ENCODE data around the gene ABHD17C. TPM values are rescaled to one million over a fixed set of nuclear protein-coding genes. Genes with fewer than 3 reads are reported as not detected.

ABHD17C gene
- total RNA-seq, 4 donors from 2014 or later, result 0.63 to 2.4 (median 2.0) TPM

- WGBS, 2 donors, result 91 to 94% methylated on average over 4 of the region's 4 CpGs
- Histone ChIP-seq H3K9me3 (no peaks in the 10 kb centered on the region), H3K27me3 (no peaks in the 10 kb centered on the region), H3K4me1 (no peaks in the 10 kb centered on the region), H3K4me3 (no peak overlapping the region), H3K36me3 (no peaks in the 10 kb centered on the region), H3K27ac (no peak overlapping the region)
- TF ChIP-seq EP300 (IDR thresholded peaks at IDR 0.05), result no peak
- TF ChIP-seq POLR2A (IDR thresholded peaks at IDR 0.05), result no peak
- TF ChIP-seq CTCF (IDR thresholded peaks at IDR 0.05), result no peak
- DNase-seq (ENCODE audit: low spot score in 2 of 2), result no peak
Observed at GRCh38 chr15:80712956-80713355, 17.8 kb downstream of the ABHD17C start.

GRCh38 chr15:80721476-80721875, 26.4 kb downstream of the ABHD17C start:
- 78 to 83% methylated on average over 7 of the region's 7 CpGs for WGBS, 2 donors
- peaks cover 0 to 4% (median 0%) of the 10 kb centered on the region in 3 donors for H3K36me3 ChIP-seq
- no peaks in the 10 kb centered on the region for H3K4me1 ChIP-seq

DNA sequence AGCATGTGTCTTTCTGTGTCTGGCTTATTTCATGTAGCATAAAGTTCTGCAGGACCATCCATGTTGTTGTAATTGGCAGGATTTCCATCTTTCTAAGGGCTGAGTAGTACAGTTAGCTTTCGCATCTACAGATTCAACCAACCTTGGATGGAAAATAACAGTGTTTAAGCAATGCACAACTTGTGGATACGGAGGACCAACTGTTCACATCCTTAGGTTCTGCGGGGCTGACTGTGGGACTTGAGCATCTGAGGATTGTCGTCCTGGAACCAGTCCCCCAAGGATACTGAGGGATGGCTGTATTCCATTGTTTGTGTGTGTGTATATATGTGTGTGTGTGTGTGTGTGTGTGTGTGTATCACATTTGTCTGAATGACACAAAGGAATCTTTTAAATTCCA, 27.7 kb downstream of the ABHD17C start:
- Histone ChIP-seq H3K27me3 (no peaks in the 10 kb centered on the region), H3K27ac (no peak overlapping the region), H3K9me3 (no peaks in the 10 kb centered on the region), H3K4me1 (no peaks in the 10 kb centered on the region), H3K4me3 (no peak overlapping the region), H3K36me3 (peaks cover 0 to 4% (median 0%) of the 10 kb centered on the region in 3 donors)
- TF ChIP-seq POLR2A (IDR thresholded peaks at IDR 0.05) (no peak), CTCF (IDR thresholded peaks at IDR 0.05) (no peak), EP300 (IDR thresholded peaks at IDR 0.05) (no peak)
- no peak for DNase-seq (ENCODE audit: low spot score in 2 of 2)
- WGBS, 2 donors, result 88 to 92% methylated on average over 4 of the region's 4 CpGs

More at GRCh38 chr15:80721476-80721875, 26.4 kb downstream of the ABHD17C start:
- Histone ChIP-seq H3K9me3 (no peaks in the 10 kb centered on the region), H3K27ac (no peak overlapping the region), H3K27me3 (no peaks in the 10 kb centered on the region), H3K4me3 (no peak overlapping the region)
- TF ChIP-seq CTCF (IDR thresholded peaks at IDR 0.05) (no peak), EP300 (IDR thresholded peaks at IDR 0.05) (no peak)
- DNase-seq (ENCODE audit: low spot score in 2 of 2), result no peak

DNA sequence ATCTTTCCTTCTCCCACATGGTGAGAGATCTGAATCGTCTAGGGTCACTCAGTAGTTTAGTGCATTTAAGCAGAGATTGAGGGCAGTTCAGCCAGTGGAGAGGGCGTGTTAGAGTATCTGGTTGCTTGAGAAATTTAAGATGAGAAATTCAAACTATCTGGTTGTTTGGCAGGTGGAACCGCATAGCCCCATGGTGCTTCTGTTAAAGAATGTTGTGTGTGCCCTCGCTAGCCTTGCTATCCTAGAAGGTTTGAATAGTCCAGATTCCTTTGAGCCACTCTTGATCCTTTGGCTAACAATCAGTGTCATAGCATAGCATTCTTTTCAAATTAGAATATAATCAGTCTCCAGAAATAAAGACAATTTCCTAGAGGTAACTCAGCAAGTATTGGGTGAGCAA, 32.1 kb downstream of the ABHD17C start:
- no peak for DNase-seq (ENCODE audit: low spot score in 2 of 2)
- no peaks in the 10 kb centered on the region for H3K27me3 ChIP-seq
- H3K27ac ChIP-seq, result no peak overlapping the region
- TF ChIP-seq EP300 (IDR thresholded peaks at IDR 0.05) (no peak), CTCF (IDR thresholded peaks at IDR 0.05) (no peak), POLR2A (IDR thresholded peaks at IDR 0.05) (no peak)
- no peaks in the 10 kb centered on the region for H3K9me3 ChIP-seq
- WGBS, 2 donors, result 58 to 76% methylated on average over 4 of the region's 4 CpGs
- no peaks in the 10 kb centered on the region for H3K4me1 ChIP-seq
- no peaks in the 10 kb centered on the region for H3K36me3 ChIP-seq
- H3K4me3 ChIP-seq, result no peak overlapping the region

DNA sequence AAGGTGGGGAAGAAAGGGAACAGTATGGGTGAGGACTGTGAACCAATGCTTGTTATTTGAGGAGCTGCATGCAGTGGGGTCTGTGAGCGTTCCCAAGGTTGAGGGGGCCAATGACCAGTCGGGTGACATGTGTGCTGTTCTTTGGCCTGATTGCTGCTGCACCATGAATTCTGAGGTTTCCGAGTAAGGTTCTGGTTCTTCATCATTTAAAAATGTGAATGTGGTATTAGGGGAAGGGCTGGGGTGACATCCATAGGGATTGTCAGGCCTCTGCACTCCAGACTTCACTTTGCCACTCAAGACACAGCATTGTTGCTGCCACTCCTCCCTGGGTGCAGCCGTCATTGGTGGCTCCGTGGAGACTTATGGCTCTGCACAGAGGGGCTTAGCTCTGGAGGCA, 32.5 kb downstream of the ABHD17C start:
- TF ChIP-seq EP300 (IDR thresholded peaks at IDR 0.05) (no peak), POLR2A (IDR thresholded peaks at IDR 0.05) (no peak), CTCF (IDR thresholded peaks at IDR 0.05) (no peak)
- no peaks in the 10 kb centered on the region for H3K36me3 ChIP-seq
- no peak overlapping the region for H3K4me3 ChIP-seq
- H3K9me3 ChIP-seq, result no peaks in the 10 kb centered on the region
- H3K4me1 ChIP-seq, result no peaks in the 10 kb centered on the region
- WGBS, 2 donors, result 87 to 91% methylated on average over 4 to 5 of the region's 5 CpGs
- H3K27me3 ChIP-seq, result no peaks in the 10 kb centered on the region
- H3K27ac ChIP-seq, result no peak overlapping the region
- no peak for DNase-seq (ENCODE audit: low spot score in 2 of 2)

Measured in tibial nerve (tissue), 4 donors.